ENCODE results near the gene TIMM22. TPM values are rescaled to one million over a fixed set of nuclear protein-coding genes. Genes with fewer than 3 reads are reported as not detected.

TIMM22 gene
- total and polyA plus RNA-seq, 2 of the 13 experiments (the other 11 are each of a cell fraction or from before 2014, with no cell fraction given), result 6.2 to 15.5 TPM

DNA sequence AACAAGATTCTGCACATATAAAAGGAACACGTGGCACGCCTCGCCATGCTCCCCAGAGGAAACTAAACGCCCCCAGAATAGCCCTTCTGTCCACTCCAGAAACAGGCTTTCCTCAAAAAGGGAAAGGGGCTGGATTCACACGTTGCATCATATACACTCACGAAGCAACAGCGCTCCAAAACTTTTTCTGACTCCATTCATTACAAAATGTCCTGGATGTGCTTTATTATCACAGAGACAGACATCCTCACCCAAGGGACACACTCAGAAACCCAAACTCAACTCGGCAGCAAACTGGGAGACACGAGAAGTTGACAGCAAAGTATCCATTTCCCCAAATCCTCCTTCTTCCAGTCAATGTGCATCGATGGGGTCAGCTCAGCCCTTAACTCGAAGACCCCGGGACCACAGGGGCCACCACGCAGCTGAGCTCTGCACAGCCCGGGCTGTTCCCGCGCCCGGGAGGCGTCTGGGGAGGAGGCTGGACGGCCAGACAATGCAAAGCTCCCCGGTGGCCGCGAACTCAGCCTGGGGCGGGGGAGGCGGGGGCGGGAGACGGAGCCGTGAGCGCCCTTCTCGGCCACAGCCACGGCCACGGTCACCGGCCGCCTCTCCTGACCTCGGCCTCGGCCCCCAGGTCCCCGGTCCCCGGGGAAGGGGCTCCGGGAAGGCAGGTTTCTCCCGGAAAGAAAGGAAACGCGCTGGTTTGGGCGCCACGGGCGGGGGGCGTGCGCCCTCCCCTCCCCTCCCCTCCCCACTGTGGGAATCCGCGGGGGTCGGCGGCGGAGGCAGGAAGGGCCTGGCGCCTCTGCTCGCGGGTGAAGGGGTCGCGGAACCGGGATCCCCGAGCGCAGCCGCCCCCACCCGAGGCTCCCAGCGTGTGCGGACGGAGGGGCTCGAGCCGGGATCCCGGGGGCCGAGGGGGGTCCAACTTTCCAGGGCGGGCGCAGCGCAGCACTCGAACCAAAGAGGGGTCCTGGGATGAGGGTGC, 18.5 kb upstream of the TIMM22 start (continued):
- TF ChIP-seq TARDBP (CRISPR knock-in tag; IDR thresholded peaks at IDR 0.05), result no peak
- TF ChIP-seq ZSCAN22 (CRISPR knock-in tag; IDR thresholded peaks at IDR 0.05), result no peak
- TF ChIP-seq, protein P1, sequence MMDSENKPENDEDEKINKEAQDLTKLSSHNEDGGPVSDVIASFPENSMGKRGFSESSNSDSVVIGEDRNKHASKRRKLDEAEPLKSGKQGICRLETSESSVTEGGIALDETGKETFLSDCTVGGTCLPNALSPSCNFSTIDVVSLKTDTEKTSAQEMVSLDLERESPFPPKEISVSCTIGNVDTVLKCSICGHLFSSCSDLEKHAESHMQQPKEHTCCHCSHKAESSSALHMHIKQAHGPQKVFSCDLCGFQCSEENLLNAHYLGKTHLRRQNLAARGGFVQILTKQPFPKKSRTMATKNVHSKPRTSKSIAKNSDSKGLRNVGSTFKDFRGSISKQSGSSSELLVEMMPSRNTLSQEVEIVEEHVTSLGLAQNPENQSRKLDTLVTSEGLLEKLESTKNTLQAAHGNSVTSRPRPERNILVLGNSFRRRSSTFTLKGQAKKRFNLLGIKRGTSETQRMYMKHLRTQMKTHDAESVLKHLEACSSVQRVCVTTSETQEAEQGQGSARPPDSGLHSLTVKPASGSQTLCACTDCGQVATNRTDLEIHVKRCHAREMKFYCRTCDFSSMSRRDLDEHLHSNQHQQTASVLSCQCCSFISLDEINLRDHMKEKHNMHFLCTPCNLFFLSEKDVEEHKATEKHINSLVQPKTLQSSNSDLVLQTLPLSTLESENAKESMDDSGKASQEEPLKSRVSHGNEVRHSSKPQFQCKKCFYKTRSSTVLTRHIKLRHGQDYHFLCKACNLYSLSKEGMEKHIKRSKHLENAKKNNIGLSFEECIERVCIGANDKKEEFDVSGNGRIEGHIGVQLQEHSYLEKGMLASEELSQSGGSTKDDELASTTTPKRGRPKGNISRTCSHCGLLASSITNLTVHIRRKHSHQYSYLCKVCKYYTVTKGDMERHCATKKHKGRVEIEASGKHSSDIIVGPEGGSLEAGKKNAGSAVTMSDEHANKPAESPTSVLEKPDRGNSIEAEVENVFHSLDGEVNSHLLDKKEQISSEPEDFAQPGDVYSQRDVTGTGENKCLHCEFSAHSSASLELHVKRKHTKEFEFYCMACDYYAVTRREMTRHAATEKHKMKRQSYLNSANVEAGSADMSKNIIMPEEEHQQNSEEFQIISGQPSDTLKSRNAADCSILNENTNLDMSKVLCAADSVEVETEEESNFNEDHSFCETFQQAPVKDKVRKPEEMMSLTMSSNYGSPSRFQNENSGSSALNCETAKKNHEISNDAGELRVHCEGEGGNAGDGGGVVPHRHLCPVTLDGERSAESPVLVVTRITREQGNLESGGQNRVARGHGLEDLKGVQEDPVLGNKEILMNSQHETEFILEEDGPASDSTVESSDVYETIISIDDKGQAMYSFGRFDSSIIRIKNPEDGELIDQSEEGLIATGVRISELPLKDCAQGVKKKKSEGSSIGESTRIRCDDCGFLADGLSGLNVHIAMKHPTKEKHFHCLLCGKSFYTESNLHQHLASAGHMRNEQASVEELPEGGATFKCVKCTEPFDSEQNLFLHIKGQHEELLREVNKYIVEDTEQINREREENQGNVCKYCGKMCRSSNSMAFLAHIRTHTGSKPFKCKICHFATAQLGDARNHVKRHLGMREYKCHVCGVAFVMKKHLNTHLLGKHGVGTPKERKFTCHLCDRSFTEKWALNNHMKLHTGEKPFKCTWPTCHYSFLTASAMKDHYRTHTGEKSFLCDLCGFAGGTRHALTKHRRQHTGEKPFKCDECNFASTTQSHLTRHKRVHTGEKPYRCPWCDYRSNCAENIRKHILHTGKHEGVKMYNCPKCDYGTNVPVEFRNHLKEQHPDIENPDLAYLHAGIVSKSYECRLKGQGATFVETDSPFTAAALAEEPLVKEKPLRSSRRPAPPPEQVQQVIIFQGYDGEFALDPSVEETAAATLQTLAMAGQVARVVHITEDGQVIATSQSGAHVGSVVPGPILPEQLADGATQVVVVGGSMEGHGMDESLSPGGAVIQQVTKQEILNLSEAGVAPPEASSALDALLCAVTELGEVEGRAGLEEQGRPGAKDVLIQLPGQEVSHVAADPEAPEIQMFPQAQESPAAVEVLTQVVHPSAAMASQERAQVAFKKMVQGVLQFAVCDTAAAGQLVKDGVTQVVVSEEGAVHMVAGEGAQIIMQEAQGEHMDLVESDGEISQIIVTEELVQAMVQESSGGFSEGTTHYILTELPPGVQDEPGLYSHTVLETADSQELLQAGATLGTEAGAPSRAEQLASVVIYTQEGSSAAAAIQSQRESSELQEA (CRISPR knock-in tag; IDR thresholded peaks at IDR 0.05; ENCODE audit: not compliant biosample characterization), result peak; percentile 32
- TF ChIP-seq, protein P2, sequence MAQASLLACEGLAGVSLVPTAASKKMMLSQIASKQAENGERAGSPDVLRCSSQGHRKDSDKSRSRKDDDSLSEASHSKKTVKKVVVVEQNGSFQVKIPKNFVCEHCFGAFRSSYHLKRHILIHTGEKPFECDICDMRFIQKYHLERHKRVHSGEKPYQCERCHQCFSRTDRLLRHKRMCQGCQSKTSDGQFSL (CRISPR knock-in tag; IDR thresholded peaks at IDR 0.05), result 0 out of 2 replicates have a peak, but pooled peaks have one; percentile 60
- TF ChIP-seq, protein P3, sequence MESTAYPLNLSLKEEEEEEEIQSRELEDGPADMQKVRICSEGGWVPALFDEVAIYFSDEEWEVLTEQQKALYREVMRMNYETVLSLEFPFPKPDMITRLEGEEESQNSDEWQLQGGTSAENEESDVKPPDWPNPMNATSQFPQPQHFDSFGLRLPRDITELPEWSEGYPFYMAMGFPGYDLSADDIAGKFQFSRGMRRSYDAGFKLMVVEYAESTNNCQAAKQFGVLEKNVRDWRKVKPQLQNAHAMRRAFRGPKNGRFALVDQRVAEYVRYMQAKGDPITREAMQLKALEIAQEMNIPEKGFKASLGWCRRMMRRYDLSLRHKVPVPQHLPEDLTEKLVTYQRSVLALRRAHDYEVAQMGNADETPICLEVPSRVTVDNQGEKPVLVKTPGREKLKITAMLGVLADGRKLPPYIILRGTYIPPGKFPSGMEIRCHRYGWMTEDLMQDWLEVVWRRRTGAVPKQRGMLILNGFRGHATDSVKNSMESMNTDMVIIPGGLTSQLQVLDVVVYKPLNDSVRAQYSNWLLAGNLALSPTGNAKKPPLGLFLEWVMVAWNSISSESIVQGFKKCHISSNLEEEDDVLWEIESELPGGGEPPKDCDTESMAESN (CRISPR knock-in tag; conservative IDR thresholded peaks at IDR 0.05), result 0 out of 2 replicates have a peak, but pooled peaks have one; percentile 29
- TF ChIP-seq ARNT2 (CRISPR knock-in tag; IDR thresholded peaks at IDR 0.05; ENCODE audit: low read depth), result 0 out of 2 replicates have a peak, but pooled peaks have one; percentile 19
- no peak for TF ChIP-seq U2AF2 (IDR thresholded peaks at IDR 0.05; ENCODE audit: low read depth, low read length)
- TF ChIP-seq, protein P4, sequence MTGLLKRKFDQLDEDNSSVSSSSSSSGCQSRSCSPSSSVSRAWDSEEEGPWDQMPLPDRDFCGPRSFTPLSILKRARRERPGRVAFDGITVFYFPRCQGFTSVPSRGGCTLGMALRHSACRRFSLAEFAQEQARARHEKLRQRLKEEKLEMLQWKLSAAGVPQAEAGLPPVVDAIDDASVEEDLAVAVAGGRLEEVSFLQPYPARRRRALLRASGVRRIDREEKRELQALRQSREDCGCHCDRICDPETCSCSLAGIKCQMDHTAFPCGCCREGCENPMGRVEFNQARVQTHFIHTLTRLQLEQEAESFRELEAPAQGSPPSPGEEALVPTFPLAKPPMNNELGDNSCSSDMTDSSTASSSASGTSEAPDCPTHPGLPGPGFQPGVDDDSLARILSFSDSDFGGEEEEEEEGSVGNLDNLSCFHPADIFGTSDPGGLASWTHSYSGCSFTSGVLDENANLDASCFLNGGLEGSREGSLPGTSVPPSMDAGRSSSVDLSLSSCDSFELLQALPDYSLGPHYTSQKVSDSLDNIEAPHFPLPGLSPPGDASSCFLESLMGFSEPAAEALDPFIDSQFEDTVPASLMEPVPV (CRISPR knock-in tag; IDR thresholded peaks at IDR 0.05), result no peak
- no peak for TF ChIP-seq CCAR2 (optimal IDR thresholded peaks at IDR 0.05; ENCODE audit: low read depth, low read length)
- TF ChIP-seq YEATS4 (CRISPR knock-in tag; IDR thresholded peaks at IDR 0.05; ENCODE audit: borderline replicate concordance), result no peak
- TF ChIP-seq, protein P5, sequence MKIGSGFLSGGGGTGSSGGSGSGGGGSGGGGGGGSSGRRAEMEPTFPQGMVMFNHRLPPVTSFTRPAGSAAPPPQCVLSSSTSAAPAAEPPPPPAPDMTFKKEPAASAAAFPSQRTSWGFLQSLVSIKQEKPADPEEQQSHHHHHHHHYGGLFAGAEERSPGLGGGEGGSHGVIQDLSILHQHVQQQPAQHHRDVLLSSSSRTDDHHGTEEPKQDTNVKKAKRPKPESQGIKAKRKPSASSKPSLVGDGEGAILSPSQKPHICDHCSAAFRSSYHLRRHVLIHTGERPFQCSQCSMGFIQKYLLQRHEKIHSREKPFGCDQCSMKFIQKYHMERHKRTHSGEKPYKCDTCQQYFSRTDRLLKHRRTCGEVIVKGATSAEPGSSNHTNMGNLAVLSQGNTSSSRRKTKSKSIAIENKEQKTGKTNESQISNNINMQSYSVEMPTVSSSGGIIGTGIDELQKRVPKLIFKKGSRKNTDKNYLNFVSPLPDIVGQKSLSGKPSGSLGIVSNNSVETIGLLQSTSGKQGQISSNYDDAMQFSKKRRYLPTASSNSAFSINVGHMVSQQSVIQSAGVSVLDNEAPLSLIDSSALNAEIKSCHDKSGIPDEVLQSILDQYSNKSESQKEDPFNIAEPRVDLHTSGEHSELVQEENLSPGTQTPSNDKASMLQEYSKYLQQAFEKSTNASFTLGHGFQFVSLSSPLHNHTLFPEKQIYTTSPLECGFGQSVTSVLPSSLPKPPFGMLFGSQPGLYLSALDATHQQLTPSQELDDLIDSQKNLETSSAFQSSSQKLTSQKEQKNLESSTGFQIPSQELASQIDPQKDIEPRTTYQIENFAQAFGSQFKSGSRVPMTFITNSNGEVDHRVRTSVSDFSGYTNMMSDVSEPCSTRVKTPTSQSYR (CRISPR knock-in tag; IDR thresholded peaks at IDR 0.05; ENCODE audit: borderline replicate concordance), result no peak
